GM12801 (cell line): ENCODE results near the gene PIWIL1.

Source experiments
- CTCF ChIP-seq: IDR thresholded peaks from one replicate; pipeline ENCODE4 v1.5.1; 2011; ENCODE audit warnings: control low read depth; ENCODE audit not compliant: insufficient read length; ENCODE audit errors: extremely low read depth

Gene PIWIL1

GRCh38 chr12:130337488-130338303 lies at the start of gene PIWIL1:
Gene PIWIL1 (plus strand): TSS chr12:130337887. CDS start chr12:130342592, 4,705 bp downstream.
- no peak for TF ChIP-seq CTCF

- TF ChIP-seq CTCF, result no peak
Measured at GRCh38 chr12:130288206-130288605, 49.5 kb upstream of the PIWIL1 start.

GRCh38 chr12:130288691-130289090 lies 49.0 kb upstream of the PIWIL1 start:
- TF ChIP-seq CTCF, result no peak

DNA sequence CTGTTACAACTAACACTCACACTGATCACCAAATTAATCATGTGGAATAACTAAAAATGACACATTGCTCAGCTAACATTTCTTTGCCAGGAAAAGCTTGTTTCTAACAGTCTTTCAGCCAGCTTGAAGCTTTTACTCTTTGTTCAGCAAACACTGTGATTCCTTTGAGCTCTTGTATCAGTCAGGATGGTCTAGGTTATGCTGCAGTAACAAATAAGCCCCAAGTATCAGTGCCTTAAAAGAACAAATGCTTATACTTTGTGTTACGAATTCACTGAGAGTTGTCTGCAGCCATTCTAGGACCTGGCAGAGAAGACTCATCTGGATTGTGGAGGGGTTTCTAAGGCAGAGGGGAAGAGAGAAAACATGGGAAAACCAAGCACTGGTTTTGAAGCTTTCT lies 47.6 kb upstream of the PIWIL1 start:
- TF ChIP-seq CTCF, result no peak

- no peak for TF ChIP-seq CTCF
Measured at GRCh38 chr12:130298322-130299021, 39.2 kb upstream of the PIWIL1 start.

DNA sequence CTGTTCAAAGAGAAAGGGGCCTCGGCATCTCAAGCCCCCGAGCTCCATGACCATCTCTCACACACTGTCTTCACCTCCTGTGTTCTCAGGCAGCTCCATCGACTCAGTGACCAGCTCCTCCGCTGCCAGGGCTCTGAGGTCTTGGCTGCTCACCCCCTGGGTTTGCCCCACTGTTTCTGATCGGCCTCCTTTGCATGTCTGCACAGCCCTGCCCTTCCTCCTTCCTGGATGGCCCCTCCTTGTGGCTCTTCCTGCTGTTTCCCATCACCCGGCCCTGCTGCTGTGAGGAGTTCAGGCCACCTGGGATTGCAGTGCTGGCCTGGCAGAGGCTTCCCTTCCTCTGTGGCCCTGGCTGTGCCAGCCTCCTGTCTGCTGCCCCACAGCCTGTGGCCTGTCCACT lies 38.1 kb upstream of the PIWIL1 start:
- no peak for TF ChIP-seq CTCF

- TF ChIP-seq CTCF, result no peak
Measured at GRCh38 chr12:130300090-130300489, 37.6 kb upstream of the PIWIL1 start.
